CD4-positive, alpha-beta T cell treated with Interleukin-17A for 1 hour (primary cell): ENCODE data around the gene COQ6.
"Not testable (repeated sequence)": the region's sequence is repeated elsewhere in the genome, so short reads cannot be mapped to it uniquely, and the experiment has no call there.

Experiments used
- DNase-seq: peaks from one replicate; pipeline ENCODE4 v3.0.0-alpha.2; 2020

COQ6 gene

GRCh38 chr14:73949752-73950734 lies at the start of gene COQ6, which contains the start of gene FAM161B:
Gene COQ6, plus strand, starts transcription at chr14:73950302. Its CDS starts 31 bp downstream, at chr14:73950333.
Gene FAM161B, minus strand, starts transcription at chr14:73950094. Its CDS starts 68 bp downstream, at chr14:73950026.
- DNase-seq: peak; percentile 95

GRCh38 chr14:73903028-73903427 lies 47.1 kb upstream of the COQ6 start:
- no peak for DNase-seq

- DNase-seq: no peak
Observed at GRCh38 chr14:73909681-73910080, 40.4 kb upstream of the COQ6 start.

- no peak for DNase-seq
Observed at GRCh38 chr14:73913256-73913655, 36.8 kb upstream of the COQ6 start.

- DNase-seq: no peak
Observed at GRCh38 chr14:73916324-73916723, 33.8 kb upstream of the COQ6 start.

- DNase-seq: not testable (repeated sequence)
Observed at GRCh38 chr14:73919457-73919856, 30.6 kb upstream of the COQ6 start.

GRCh38 chr14:73924337-73924736 lies 25.8 kb upstream of the COQ6 start:
- DNase-seq: no peak

GRCh38 chr14:73935666-73936065 lies 14.4 kb upstream of the COQ6 start:
- peak; percentile 4 for DNase-seq

- DNase-seq: no peak
Observed at GRCh38 chr14:73936548-73936947, 13.6 kb upstream of the COQ6 start.

- no peak for DNase-seq
Observed at GRCh38 chr14:73937012-73937411, 13.1 kb upstream of the COQ6 start.

GRCh38 chr14:73942180-73942579 lies 7.9 kb upstream of the COQ6 start:
- DNase-seq: no peak

- no peak for DNase-seq
Observed at GRCh38 chr14:73943083-73943482, 7.0 kb upstream of the COQ6 start.

GRCh38 chr14:73944432-73945158 lies 5.5 kb upstream of the COQ6 start:
- DNase-seq: no peak

GRCh38 chr14:73945159-73945670 lies 4.9 kb upstream of the COQ6 start:
- no peak for DNase-seq

- DNase-seq: no peak
Observed at GRCh38 chr14:73953731-73954130, 3.6 kb downstream of the COQ6 start.

- no peak for DNase-seq
Observed at GRCh38 chr14:73955674-73956073, 5.6 kb downstream of the COQ6 start.

- no peak for DNase-seq
Observed at GRCh38 chr14:73958591-73958990, 8.5 kb downstream of the COQ6 start.

GRCh38 chr14:73961192-73961591 lies 11.1 kb downstream of the COQ6 start:
- DNase-seq: no peak

- no peak for DNase-seq
Observed at GRCh38 chr14:73965216-73965615, 15.1 kb downstream of the COQ6 start.

- no peak for DNase-seq
Observed at GRCh38 chr14:73968885-73969284, 18.8 kb downstream of the COQ6 start.

GRCh38 chr14:73973497-73973896 lies 23.4 kb downstream of the COQ6 start:
- DNase-seq: no peak

- DNase-seq: no peak
Observed at GRCh38 chr14:73976125-73976524, 26.0 kb downstream of the COQ6 start.

- no peak for DNase-seq
Observed at GRCh38 chr14:73977896-73978295, 27.8 kb downstream of the COQ6 start.

- DNase-seq: no peak
Observed at GRCh38 chr14:73988065-73988464, 38.0 kb downstream of the COQ6 start.
